SKM-1 treated with dmso at 0.1 percent for 144 hours (cell line): Measurements from ENCODE around the gene TJP3.
"Not testable (repeated sequence)": the region's sequence is repeated elsewhere in the genome, so short reads cannot be mapped to it uniquely, and the experiment has no call there.

ENCODE experiments used
- DNase-seq: peaks from one replicate; lab custom pipeline; 2025; ENCODE audit not compliant: unreplicated experiment; lab: John Stamatoyannopoulos, UW

Gene TJP3

GRCh38 chr19:3708207-3708931, at the start of gene TJP3:
TSS of gene TJP3 (plus strand) at chr19:3708384. CDS start at chr19:3728433, 20,049 bp downstream.
- DNase-seq, result no peak

- DNase-seq, result no peak
Observed at GRCh38 chr19:3658870-3659745, 49.1 kb upstream of the TJP3 start.

GRCh38 chr19:3659746-3660112, 48.5 kb upstream of the TJP3 start:
- DNase-seq, result no peak

- DNase-seq, result no peak
Observed at GRCh38 chr19:3660493-3661219, 47.5 kb upstream of the TJP3 start.

- no peak for DNase-seq
Observed at GRCh38 chr19:3661284-3662238, 46.6 kb upstream of the TJP3 start.

GRCh38 chr19:3663838-3664237, 44.3 kb upstream of the TJP3 start:
- DNase-seq, result no peak

- no peak for DNase-seq
Observed at GRCh38 chr19:3664879-3665642, 43.1 kb upstream of the TJP3 start.

GRCh38 chr19:3665681-3666544, 42.3 kb upstream of the TJP3 start:
- DNase-seq, result peak; percentile 21

GRCh38 chr19:3666545-3666856, 41.7 kb upstream of the TJP3 start:
- DNase-seq, result not testable (repeated sequence)

GRCh38 chr19:3667037-3667638, 41.0 kb upstream of the TJP3 start:
- no peak for DNase-seq

GRCh38 chr19:3667766-3668165, 40.4 kb upstream of the TJP3 start:
- DNase-seq, result no peak

- no peak for DNase-seq
Observed at GRCh38 chr19:3668331-3669081, 39.7 kb upstream of the TJP3 start.

- no peak for DNase-seq
Observed at GRCh38 chr19:3669082-3669946, 38.9 kb upstream of the TJP3 start.

GRCh38 chr19:3669947-3670795, 38.0 kb upstream of the TJP3 start:
- DNase-seq, result no peak

GRCh38 chr19:3670796-3671679, 37.1 kb upstream of the TJP3 start:
- DNase-seq, result no peak
